Vagina (tissue), 2 donors: Measurements from ENCODE around the gene BCLAF1. TPM values are rescaled to one million over a fixed set of nuclear protein-coding genes. Genes with fewer than 3 reads are reported as not detected.
"Not testable (repeated sequence)": the region's sequence is repeated elsewhere in the genome, so short reads cannot be mapped to it uniquely, and the experiment has no call there.

Source experiments
- DNase-seq, 2 donors: peaks; one replicate each; pipeline ENCODE4 v3.0.0-alpha.2; 2017; ENCODE audit errors: extremely low spot score in 2 of 2
- H3K27ac ChIP-seq: fragments of 200-600 bp; sonication (generic); one replicate; pipeline ENCODE4 v1.5.1; 2019
- H3K27me3 ChIP-seq: fragments of 200-600 bp; sonication (generic); one replicate; pipeline ENCODE4 v1.5.1; 2019
- H3K36me3 ChIP-seq, 2 donors: fragments of 200-600 bp; sonication (generic); one replicate each; pipeline ENCODE4 v1.5.1; 2017 to 2019
- H3K4me1 ChIP-seq: fragments of 200-600 bp; sonication (generic); one replicate; pipeline ENCODE4 v1.5.1; 2019
- H3K4me3 ChIP-seq, 2 donors: fragments of 200-600 bp; sonication (generic); 1 replicate in 1 of 2; 2 replicates in 1 of 2; pipeline ENCODE4 v1.5.1; 2016 to 2019
- H3K9me3 ChIP-seq: fragments of 200-600 bp; sonication (generic); one replicate; pipeline ENCODE4 v1.5.1; 2019
- CTCF ChIP-seq, 3 experiments: fragments of 450-650 bp in 2 of 3; fragments of 200-600 bp in 1 of 3; sonication (generic) in 1 of 3; IDR thresholded peaks; one replicate each; pipeline ENCODE4 v1.5.1; 2017 to 2019; ENCODE audit warnings: antibody characterized with exemption in 3 of 3, mild to moderate bottlenecking in 2 of 3, moderate library complexity in 2 of 3
- POLR2A ChIP-seq, 2 donors: fragments of 450-650 bp; IDR thresholded peaks; one replicate each; pipeline ENCODE4 v1.6.1; 2017; ENCODE audit warnings: antibody characterized with exemption in 2 of 2, mild to moderate bottlenecking in 2 of 2, moderate library complexity in 2 of 2
- POLR2AphosphoS5 ChIP-seq, 2 donors: sonication (generic); formaldehyde crosslinking; IDR thresholded peaks; one replicate each; pipeline ENCODE4 v1.9.0; 2017; ENCODE audit warnings: antibody characterized with exemption in 2 of 2, mild to moderate bottlenecking in 2 of 2, low read depth in 1 of 2; ENCODE audit not compliant: insufficient read depth in 1 of 2
- intact Hi-C: fragments of 100-400 bp; cut with DNase I; formaldehyde crosslinking; loops from one replicate; pipeline ENCODE4 v1.15.1; 2023
- total RNA-seq: library from RNA; depleted of rRNA; stranded (reverse); fragments of >200 nt; gene quantifications from one replicate; pipeline ENCODE4 v1.2.3, GENCODE V29; 2016

Gene BCLAF1
- total RNA-seq, 1 donor from 2014 or later: 97.0 TPM

- intact Hi-C loops: no loop called here
- H3K4me1 ChIP-seq: no peaks in the 10 kb centered on the region
- no peaks in the 10 kb centered on the region for H3K27me3 ChIP-seq
- no peak overlapping the region for H3K4me3 ChIP-seq
- no peaks in the 10 kb centered on the region for H3K36me3 ChIP-seq
- no peak for TF ChIP-seq POLR2A (IDR thresholded peaks at IDR 0.05)
- TF ChIP-seq CTCF (IDR thresholded peaks at IDR 0.05): no peak
- TF ChIP-seq POLR2AphosphoS5 (IDR thresholded peaks at IDR 0.05; ENCODE audit: insufficient read depth in 1 of 2, low read depth in 1 of 2): no peak
- no peaks in the 10 kb centered on the region for H3K9me3 ChIP-seq
- no peak for DNase-seq
- H3K27ac ChIP-seq: no peak overlapping the region
Measured at GRCh38 chr6:136309171-136309570, 19.5 kb upstream of the BCLAF1 start.

- H3K9me3 ChIP-seq, DNase-seq, H3K27ac ChIP-seq, H3K27me3 ChIP-seq, H3K36me3 ChIP-seq, H3K4me1 ChIP-seq, intact Hi-C loops, H3K4me3 ChIP-seq: not testable (repeated sequence)
Measured at GRCh38 chr6:136308469-136308868, 18.8 kb upstream of the BCLAF1 start.

GRCh38 chr6:136307351-136307750 is 17.7 kb upstream of the BCLAF1 start:
- intact Hi-C loops: no loop called here
- H3K27ac ChIP-seq: no peak overlapping the region
- no peak overlapping the region for H3K4me3 ChIP-seq
- DNase-seq: no peak
- no peaks in the 10 kb centered on the region for H3K27me3 ChIP-seq
- TF ChIP-seq POLR2A (IDR thresholded peaks at IDR 0.05) (no peak), POLR2AphosphoS5 (IDR thresholded peaks at IDR 0.05; ENCODE audit: insufficient read depth in 1 of 2, low read depth in 1 of 2) (no peak), CTCF (IDR thresholded peaks at IDR 0.05) (no peak)
- H3K9me3 ChIP-seq: no peaks in the 10 kb centered on the region
- H3K36me3 ChIP-seq: no peaks in the 10 kb centered on the region
- no peaks in the 10 kb centered on the region for H3K4me1 ChIP-seq

GRCh38 chr6:136306466-136306865 is 16.8 kb upstream of the BCLAF1 start:
- H3K4me1 ChIP-seq: no peaks in the 10 kb centered on the region
- no peak overlapping the region for H3K27ac ChIP-seq
- no peaks in the 10 kb centered on the region for H3K9me3 ChIP-seq
- intact Hi-C loops: no loop called here
- H3K36me3 ChIP-seq: no peaks in the 10 kb centered on the region
- TF ChIP-seq POLR2A (IDR thresholded peaks at IDR 0.05): no peak
- TF ChIP-seq CTCF (IDR thresholded peaks at IDR 0.05): no peak
- no peak for TF ChIP-seq POLR2AphosphoS5 (IDR thresholded peaks at IDR 0.05; ENCODE audit: insufficient read depth in 1 of 2, low read depth in 1 of 2)
- no peaks in the 10 kb centered on the region for H3K27me3 ChIP-seq
- peak in 1 of 2 donors; percentile 6 for DNase-seq
- H3K4me3 ChIP-seq: no peak overlapping the region

- H3K36me3 ChIP-seq: no peaks in the 10 kb centered on the region
- no peak overlapping the region for H3K4me3 ChIP-seq
- no peak overlapping the region for H3K27ac ChIP-seq
- no peaks in the 10 kb centered on the region for H3K4me1 ChIP-seq
- TF ChIP-seq POLR2AphosphoS5 (IDR thresholded peaks at IDR 0.05; ENCODE audit: insufficient read depth in 1 of 2, low read depth in 1 of 2): no peak
- TF ChIP-seq CTCF (IDR thresholded peaks at IDR 0.05): no peak
- TF ChIP-seq POLR2A (IDR thresholded peaks at IDR 0.05): no peak
- intact Hi-C loops: no loop called here
- H3K9me3 ChIP-seq: no peaks in the 10 kb centered on the region
- DNase-seq: no peak
- no peaks in the 10 kb centered on the region for H3K27me3 ChIP-seq
Measured at GRCh38 chr6:136304410-136304809, 14.8 kb upstream of the BCLAF1 start.

GRCh38 chr6:136303516-136303915 is 13.9 kb upstream of the BCLAF1 start:
- intact Hi-C loops: no loop called here
- no peak overlapping the region for H3K4me3 ChIP-seq
- peak in 1 of 2 donors; percentile 67 for DNase-seq
- H3K27me3 ChIP-seq: no peaks in the 10 kb centered on the region
- no peaks in the 10 kb centered on the region for H3K36me3 ChIP-seq
- H3K4me1 ChIP-seq: no peaks in the 10 kb centered on the region
- TF ChIP-seq POLR2AphosphoS5 (IDR thresholded peaks at IDR 0.05; ENCODE audit: insufficient read depth in 1 of 2, low read depth in 1 of 2) (no peak), CTCF (IDR thresholded peaks at IDR 0.05) (no peak)
- H3K27ac ChIP-seq: no peak overlapping the region
- H3K9me3 ChIP-seq: no peaks in the 10 kb centered on the region
